Measurements from ENCODE around the gene DENR. TPM values are rescaled to one million over a fixed set of nuclear protein-coding genes. Genes with fewer than 3 reads are reported as not detected.

The DENR gene
- total RNA-seq, 5 donors from 2014 or later (not counting 1 experiment from before 2014, with no cell fraction given) = 36.6 to 50.6 (median 44.7) TPM

- no peaks in the 10 kb centered on the region for H3K9me3 ChIP-seq
- H3K27me3 Mint-ChIP-seq = peaks cover 0 to 9% of the 10 kb centered on the region in 2 donors
- ATAC-seq (replicated peaks in 1 of 4) (no peak), DNase-seq (no peak)
- 93% methylated on average over 3 of the region's 4 CpGs for WGBS (ENCODE audit: insufficient coverage)
- H3K4me3 Mint-ChIP-seq = peak overlapping the region in 1 of 3 donors; percentile 15
- no peaks in the 10 kb centered on the region for H3K36me3 Mint-ChIP-seq
- POLR2A ChIA-PET = interaction anchor here in 1 of 2 donors (0.6 kb wide), 1 partner anchor 30 kb away, joined by 4 read pairs; no protein-coding TSS in a partner anchor
- CTCF ChIA-PET = interaction anchor here in 1 of 2 donors (0.8 kb wide), 1 partner anchor 1255 kb away, joined by 3 read pairs; no protein-coding TSS in a partner anchor
- peaks cover 0 to 25% of the 10 kb centered on the region in 2 experiments for H3K27me3 ChIP-seq (replicated peaks in 1 of 2; ENCODE audit: control insufficient read depth in 2 of 2, extremely low read depth in 1 of 2, insufficient read depth in 2 of 2, low read length in 1 of 2)
- no peak overlapping the region for H3K4me3 ChIP-seq (ENCODE audit: control insufficient read depth in 1 of 2, extremely low read depth in 1 of 2, low read length in 1 of 2)
- peaks cover 7 to 26% of the 10 kb centered on the region in 2 experiments for H3K4me1 ChIP-seq (ENCODE audit: control insufficient read depth in 1 of 2, extremely low read depth in 1 of 2, insufficient read depth in 2 of 2, low read length in 2 of 2)
- H3K4me1 Mint-ChIP-seq = peaks cover 35 to 41% (median 36%) of the 10 kb centered on the region in 3 donors
- no peaks in the 10 kb centered on the region for H3K36me3 ChIP-seq (ENCODE audit: control insufficient read depth in 2 of 2, extremely low read depth in 1 of 2, insufficient read depth in 1 of 2, low read length in 1 of 2)
- no peaks in the 10 kb centered on the region for H3K9me3 Mint-ChIP-seq
- H3K27ac Mint-ChIP-seq = peak overlapping the region in 1 of 2 donors; percentile 13
- H3K27ac ChIP-seq (ENCODE audit: low read length) = no peak overlapping the region
These were observed 20.0 kb upstream of the DENR start for GRCh38 chr12:122732611-122733010.

- H3K4me1 Mint-ChIP-seq = peaks cover 3 to 6% (median 4%) of the 10 kb centered on the region in 3 donors
- Histone ChIP-seq H3K4me1 (ENCODE audit: control insufficient read depth in 1 of 2, extremely low read depth in 1 of 2, insufficient read depth in 2 of 2, low read length in 2 of 2) (no peaks in the 10 kb centered on the region), H3K4me3 (ENCODE audit: control insufficient read depth in 1 of 2, extremely low read depth in 1 of 2, low read length in 1 of 2) (no peak overlapping the region), H3K9me3 (no peaks in the 10 kb centered on the region), H3K27ac (ENCODE audit: low read length) (no peak overlapping the region), H3K27me3 (replicated peaks in 1 of 2; ENCODE audit: control insufficient read depth in 2 of 2, extremely low read depth in 1 of 2, insufficient read depth in 2 of 2, low read length in 1 of 2) (peaks cover 0 to 3% of the 10 kb centered on the region in 2 experiments), H3K36me3 (ENCODE audit: control insufficient read depth in 2 of 2, extremely low read depth in 1 of 2, insufficient read depth in 1 of 2, low read length in 1 of 2) (no peaks in the 10 kb centered on the region)
- DNase-seq = no peak
- CTCF ChIA-PET = no interaction called here
- no peak for ATAC-seq (replicated peaks in 1 of 4)
- no peaks in the 10 kb centered on the region for H3K9me3 Mint-ChIP-seq
- no peaks in the 10 kb centered on the region for H3K36me3 Mint-ChIP-seq
- POLR2A ChIA-PET = no interaction called here
- H3K27me3 Mint-ChIP-seq = no peaks in the 10 kb centered on the region
- no peak overlapping the region for H3K27ac Mint-ChIP-seq
- H3K4me3 Mint-ChIP-seq = no peak overlapping the region
- WGBS (ENCODE audit: insufficient coverage) = 92% methylated on average over 4 of the region's 7 CpGs
These were observed 14.1 kb upstream of the DENR start for GRCh38 chr12:122738571-122738970.

- WGBS (ENCODE audit: insufficient coverage) = 97% methylated on average over 6 of the region's 7 CpGs
These were observed 12.3 kb upstream of the DENR start for GRCh38 chr12:122740351-122740750.

GRCh38 chr12:122743895-122744525 is 8.6 kb upstream of the DENR start:
- no peaks in the 10 kb centered on the region for H3K27me3 Mint-ChIP-seq
- no peak overlapping the region for H3K27ac ChIP-seq (ENCODE audit: low read length)
- 85% methylated on average over 4 of the region's 7 CpGs for WGBS (ENCODE audit: insufficient coverage)
- ChIA-PET CTCF (interaction anchor here in 1 of 2 donors (0.6 kb wide), 1 partner anchor 243 kb away, joined by 4 read pairs; no protein-coding TSS in a partner anchor), POLR2A (no interaction called here)
- no peaks in the 10 kb centered on the region for H3K4me1 Mint-ChIP-seq
- no peak overlapping the region for H3K4me3 ChIP-seq (ENCODE audit: control insufficient read depth in 1 of 2, extremely low read depth in 1 of 2, low read length in 1 of 2)
- no peaks in the 10 kb centered on the region for H3K9me3 ChIP-seq
- H3K36me3 Mint-ChIP-seq = no peaks in the 10 kb centered on the region
- ATAC-seq (replicated peaks in 1 of 4) (no peak), DNase-seq (peak in 1 of 35 experiments; percentile 7)
- no peak overlapping the region for H3K27ac Mint-ChIP-seq
- peaks cover 0 to 3% of the 10 kb centered on the region in 2 experiments for H3K27me3 ChIP-seq (replicated peaks in 1 of 2; ENCODE audit: control insufficient read depth in 2 of 2, extremely low read depth in 1 of 2, insufficient read depth in 2 of 2, low read length in 1 of 2)
- H3K36me3 ChIP-seq (ENCODE audit: control insufficient read depth in 2 of 2, extremely low read depth in 1 of 2, insufficient read depth in 1 of 2, low read length in 1 of 2) = no peaks in the 10 kb centered on the region
- H3K9me3 Mint-ChIP-seq = no peaks in the 10 kb centered on the region
- H3K4me3 Mint-ChIP-seq = no peak overlapping the region
- H3K4me1 ChIP-seq (ENCODE audit: control insufficient read depth in 1 of 2, extremely low read depth in 1 of 2, insufficient read depth in 2 of 2, low read length in 2 of 2) = no peaks in the 10 kb centered on the region

More at GRCh38 chr12:122740351-122740750, 12.3 kb upstream of the DENR start:
- no peaks in the 10 kb centered on the region for H3K4me1 ChIP-seq (ENCODE audit: control insufficient read depth in 1 of 2, extremely low read depth in 1 of 2, insufficient read depth in 2 of 2, low read length in 2 of 2)
- ChIA-PET CTCF (no interaction called here), POLR2A (interaction anchor here in 1 of 2 donors (0.6 kb wide), 1 partner anchor 461 kb away, joined by 3 read pairs; no protein-coding TSS in a partner anchor)
- no peak overlapping the region for H3K4me3 ChIP-seq (ENCODE audit: control insufficient read depth in 1 of 2, extremely low read depth in 1 of 2, low read length in 1 of 2)
- no peak overlapping the region for H3K4me3 Mint-ChIP-seq
- peaks cover 0 to 2% (median 0%) of the 10 kb centered on the region in 3 donors for H3K4me1 Mint-ChIP-seq
- H3K27ac ChIP-seq (ENCODE audit: low read length) = no peak overlapping the region
- peaks cover 0 to 1% of the 10 kb centered on the region in 2 experiments for H3K27me3 ChIP-seq (replicated peaks in 1 of 2; ENCODE audit: control insufficient read depth in 2 of 2, extremely low read depth in 1 of 2, insufficient read depth in 2 of 2, low read length in 1 of 2)
- H3K9me3 ChIP-seq = no peaks in the 10 kb centered on the region
- DNase-seq (no peak), ATAC-seq (replicated peaks in 1 of 4) (no peak)
- no peaks in the 10 kb centered on the region for H3K27me3 Mint-ChIP-seq
- no peak overlapping the region for H3K27ac Mint-ChIP-seq
- H3K36me3 ChIP-seq (ENCODE audit: control insufficient read depth in 2 of 2, extremely low read depth in 1 of 2, insufficient read depth in 1 of 2, low read length in 1 of 2) = no peaks in the 10 kb centered on the region
- H3K36me3 Mint-ChIP-seq = no peaks in the 10 kb centered on the region
- H3K9me3 Mint-ChIP-seq = no peaks in the 10 kb centered on the region

- Mint-ChIP-seq H3K4me1 (peaks cover 8 to 11% (median 10%) of the 10 kb centered on the region in 3 donors), H3K4me3 (no peak overlapping the region), H3K27me3 (no peaks in the 10 kb centered on the region), H3K36me3 (no peaks in the 10 kb centered on the region), H3K27ac (no peak overlapping the region), H3K9me3 (no peaks in the 10 kb centered on the region)
- Histone ChIP-seq H3K27ac (ENCODE audit: low read length) (no peak overlapping the region), H3K4me3 (ENCODE audit: control insufficient read depth in 1 of 2, extremely low read depth in 1 of 2, low read length in 1 of 2) (no peak overlapping the region), H3K36me3 (ENCODE audit: control insufficient read depth in 2 of 2, extremely low read depth in 1 of 2, insufficient read depth in 1 of 2, low read length in 1 of 2) (no peaks in the 10 kb centered on the region), H3K9me3 (no peaks in the 10 kb centered on the region), H3K4me1 (ENCODE audit: control insufficient read depth in 1 of 2, extremely low read depth in 1 of 2, insufficient read depth in 2 of 2, low read length in 2 of 2) (peaks cover 4 to 7% of the 10 kb centered on the region in 2 experiments), H3K27me3 (replicated peaks in 1 of 2; ENCODE audit: control insufficient read depth in 2 of 2, extremely low read depth in 1 of 2, insufficient read depth in 2 of 2, low read length in 1 of 2) (peaks cover 0 to 3% of the 10 kb centered on the region in 2 experiments)
- WGBS (ENCODE audit: insufficient coverage) = 76% methylated on average over 2 of the region's 9 CpGs
- DNase-seq = no peak
- POLR2A ChIA-PET = no interaction called here
- no peak for ATAC-seq (replicated peaks in 1 of 4)
- CTCF ChIA-PET = no interaction called here
These were observed 5.1 kb upstream of the DENR start for GRCh38 chr12:122747224-122748135.

- no peak for DNase-seq
- H3K4me1 ChIP-seq (ENCODE audit: control insufficient read depth in 1 of 2, extremely low read depth in 1 of 2, insufficient read depth in 2 of 2, low read length in 2 of 2) = peaks cover 15 to 16% of the 10 kb centered on the region in 2 experiments
- no peak overlapping the region for H3K4me3 ChIP-seq (ENCODE audit: control insufficient read depth in 1 of 2, extremely low read depth in 1 of 2, low read length in 1 of 2)
- H3K27me3 Mint-ChIP-seq = no peaks in the 10 kb centered on the region
- H3K36me3 ChIP-seq (ENCODE audit: control insufficient read depth in 2 of 2, extremely low read depth in 1 of 2, insufficient read depth in 1 of 2, low read length in 1 of 2) = peaks cover 0 to 10% of the 10 kb centered on the region in 2 donors
- H3K27ac Mint-ChIP-seq = no peak overlapping the region
- no peaks in the 10 kb centered on the region for H3K9me3 Mint-ChIP-seq
- ATAC-seq (replicated peaks in 1 of 4) = no peak
- H3K4me3 Mint-ChIP-seq = no peak overlapping the region
- WGBS (ENCODE audit: insufficient coverage) = no CpG with 5 or more reads among the region's 6 CpGs
- peaks cover 10% of the 10 kb centered on the region for H3K36me3 Mint-ChIP-seq
- no peaks in the 10 kb centered on the region for H3K9me3 ChIP-seq
- H3K4me1 Mint-ChIP-seq = peaks cover 25 to 32% (median 27%) of the 10 kb centered on the region in 3 donors
- peaks cover 0 to 3% of the 10 kb centered on the region in 2 experiments for H3K27me3 ChIP-seq (replicated peaks in 1 of 2; ENCODE audit: control insufficient read depth in 2 of 2, extremely low read depth in 1 of 2, insufficient read depth in 2 of 2, low read length in 1 of 2)
- POLR2A ChIA-PET = no interaction called here
- no peak overlapping the region for H3K27ac ChIP-seq (ENCODE audit: low read length)
- CTCF ChIA-PET = no interaction called here
These were observed 2.9 kb upstream of the DENR start for GRCh38 chr12:122749569-122750332.

All from T-cell (primary cell).